ENCODE results near the gene INVS. TPM values are rescaled to one million over a fixed set of nuclear protein-coding genes. Genes with fewer than 3 reads are reported as not detected.

The INVS gene, protein sequence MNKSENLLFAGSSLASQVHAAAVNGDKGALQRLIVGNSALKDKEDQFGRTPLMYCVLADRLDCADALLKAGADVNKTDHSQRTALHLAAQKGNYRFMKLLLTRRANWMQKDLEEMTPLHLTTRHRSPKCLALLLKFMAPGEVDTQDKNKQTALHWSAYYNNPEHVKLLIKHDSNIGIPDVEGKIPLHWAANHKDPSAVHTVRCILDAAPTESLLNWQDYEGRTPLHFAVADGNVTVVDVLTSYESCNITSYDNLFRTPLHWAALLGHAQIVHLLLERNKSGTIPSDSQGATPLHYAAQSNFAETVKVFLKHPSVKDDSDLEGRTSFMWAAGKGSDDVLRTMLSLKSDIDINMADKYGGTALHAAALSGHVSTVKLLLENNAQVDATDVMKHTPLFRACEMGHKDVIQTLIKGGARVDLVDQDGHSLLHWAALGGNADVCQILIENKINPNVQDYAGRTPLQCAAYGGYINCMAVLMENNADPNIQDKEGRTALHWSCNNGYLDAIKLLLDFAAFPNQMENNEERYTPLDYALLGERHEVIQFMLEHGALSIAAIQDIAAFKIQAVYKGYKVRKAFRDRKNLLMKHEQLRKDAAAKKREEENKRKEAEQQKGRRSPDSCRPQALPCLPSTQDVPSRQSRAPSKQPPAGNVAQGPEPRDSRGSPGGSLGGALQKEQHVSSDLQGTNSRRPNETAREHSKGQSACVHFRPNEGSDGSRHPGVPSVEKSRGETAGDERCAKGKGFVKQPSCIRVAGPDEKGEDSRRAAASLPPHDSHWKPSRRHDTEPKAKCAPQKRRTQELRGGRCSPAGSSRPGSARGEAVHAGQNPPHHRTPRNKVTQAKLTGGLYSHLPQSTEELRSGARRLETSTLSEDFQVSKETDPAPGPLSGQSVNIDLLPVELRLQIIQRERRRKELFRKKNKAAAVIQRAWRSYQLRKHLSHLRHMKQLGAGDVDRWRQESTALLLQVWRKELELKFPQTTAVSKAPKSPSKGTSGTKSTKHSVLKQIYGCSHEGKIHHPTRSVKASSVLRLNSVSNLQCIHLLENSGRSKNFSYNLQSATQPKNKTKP
- total RNA-seq = 10 to 100 TPM in 1 of 4 donors, 1 to 10 TPM in 3; 5.5 to 13.9 (median 6.7) TPM

DNA sequence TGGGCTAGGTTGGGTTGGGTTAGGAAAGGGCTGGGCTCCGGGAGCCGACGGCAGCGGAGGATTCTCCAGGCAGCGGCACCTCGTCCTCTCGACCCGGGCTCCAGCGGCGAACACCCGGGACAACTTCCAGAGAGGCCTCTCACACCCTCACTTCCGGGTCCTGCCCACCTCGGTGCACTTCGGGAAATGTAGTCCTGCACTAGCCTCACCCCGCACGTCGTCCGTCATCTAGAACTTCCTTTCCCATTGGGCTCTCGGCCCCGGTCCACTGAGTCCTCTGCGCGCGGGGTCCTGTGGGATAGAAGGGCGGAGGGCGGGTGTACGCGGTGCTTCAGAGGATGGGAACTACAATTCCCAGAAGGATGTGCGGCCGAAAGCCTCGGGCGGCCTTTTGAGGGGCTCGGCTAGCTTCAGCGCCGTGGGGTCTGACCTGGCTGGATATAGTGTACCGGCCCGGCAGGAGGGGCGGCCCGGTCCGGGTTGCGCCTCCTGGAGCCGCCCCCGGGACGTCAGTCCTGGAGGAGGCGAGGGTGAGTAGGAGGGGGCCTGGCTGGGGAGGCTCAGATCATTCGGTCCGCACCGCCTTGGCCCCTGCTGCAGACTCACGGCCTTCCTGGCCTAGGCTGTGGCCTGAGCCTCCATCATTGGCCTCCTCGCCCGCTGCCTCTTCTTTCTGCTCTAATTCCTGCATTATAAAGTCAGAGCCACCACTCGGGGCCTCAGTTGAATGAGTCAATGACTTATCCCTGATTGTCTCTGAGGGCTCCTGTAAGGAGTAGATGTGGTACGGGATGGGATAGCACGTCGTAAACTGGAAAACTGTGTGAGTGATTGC lies at the start of gene INVS, which contains the start of gene ERP44:
INVS (plus strand) TSS at position 357 of the 835 bp plus-strand sequence. CDS start 5,279 bp downstream, outside the sequence.
ERP44 (minus strand) TSS at position 114 of the 835 bp plus-strand sequence. CDS start 160 bp downstream, outside the sequence.
- in situ Hi-C loops (cut with MboI; ENCODE audit: low sequenced_read_pairs in 4 of 4) = no loop called here
- intact Hi-C loops (cut with DNase I; ENCODE audit: low total_unique reads) = loop anchor here (1.0 to 5.0 kb wide), 6 partner anchors 12 to 877 kb away; partner anchors contain the start of genes ALG2, NR4A3, SEC61B and TEX10

DNA sequence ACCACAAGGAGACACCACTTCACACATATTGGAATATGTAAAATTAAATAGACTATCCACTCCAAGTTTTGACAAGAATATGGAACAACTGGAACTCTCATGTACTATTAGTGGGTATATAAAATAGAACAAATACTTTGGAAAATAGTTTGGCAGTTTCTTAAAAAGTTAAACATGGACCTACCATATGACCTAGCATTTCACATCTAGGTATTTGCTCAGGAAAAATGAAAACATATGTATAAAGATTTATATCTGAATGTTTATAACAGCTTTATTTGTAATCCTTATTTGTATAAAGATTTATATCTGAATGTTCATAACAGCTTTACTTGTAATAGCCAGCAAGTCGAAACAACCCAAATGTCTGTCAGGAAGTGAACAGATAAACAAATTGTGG lies 49.5 kb upstream of the INVS start:
- H3K27ac ChIP-seq = no peak overlapping the region
- ATAC-seq (no peak), DNase-seq (no peak)
- H3K4me1 ChIP-seq = no peaks in the 10 kb centered on the region
- in situ Hi-C loops (cut with MboI; ENCODE audit: low sequenced_read_pairs in 4 of 4) = loop anchor here in 1 of 4 donors (25.0 kb wide), 1 partner anchor 163 kb away; no protein-coding TSS in a partner anchor
- TF ChIP-seq POLR2A (IDR thresholded peaks at IDR 0.05) = no peak
- TF ChIP-seq, protein P1, sequence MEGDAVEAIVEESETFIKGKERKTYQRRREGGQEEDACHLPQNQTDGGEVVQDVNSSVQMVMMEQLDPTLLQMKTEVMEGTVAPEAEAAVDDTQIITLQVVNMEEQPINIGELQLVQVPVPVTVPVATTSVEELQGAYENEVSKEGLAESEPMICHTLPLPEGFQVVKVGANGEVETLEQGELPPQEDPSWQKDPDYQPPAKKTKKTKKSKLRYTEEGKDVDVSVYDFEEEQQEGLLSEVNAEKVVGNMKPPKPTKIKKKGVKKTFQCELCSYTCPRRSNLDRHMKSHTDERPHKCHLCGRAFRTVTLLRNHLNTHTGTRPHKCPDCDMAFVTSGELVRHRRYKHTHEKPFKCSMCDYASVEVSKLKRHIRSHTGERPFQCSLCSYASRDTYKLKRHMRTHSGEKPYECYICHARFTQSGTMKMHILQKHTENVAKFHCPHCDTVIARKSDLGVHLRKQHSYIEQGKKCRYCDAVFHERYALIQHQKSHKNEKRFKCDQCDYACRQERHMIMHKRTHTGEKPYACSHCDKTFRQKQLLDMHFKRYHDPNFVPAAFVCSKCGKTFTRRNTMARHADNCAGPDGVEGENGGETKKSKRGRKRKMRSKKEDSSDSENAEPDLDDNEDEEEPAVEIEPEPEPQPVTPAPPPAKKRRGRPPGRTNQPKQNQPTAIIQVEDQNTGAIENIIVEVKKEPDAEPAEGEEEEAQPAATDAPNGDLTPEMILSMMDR (IDR thresholded peaks at IDR 0.05 in 4 of 5, conservative IDR thresholded peaks at IDR 0.05 in 1 of 5) = no peak
- no peaks in the 10 kb centered on the region for H3K27me3 ChIP-seq
- intact Hi-C loops (cut with DNase I; ENCODE audit: low total_unique reads) = no loop called here
- H3K9me3 ChIP-seq = no peaks in the 10 kb centered on the region
- peaks cover 0 to 10% of the 10 kb centered on the region in 2 donors for H3K36me3 ChIP-seq
- no peak overlapping the region for H3K4me3 ChIP-seq

More for the DNA sequence above, at the start of gene INVS, which contains the start of gene ERP44:
- DNase-seq (peak; percentile 99 to 100), ATAC-seq (peak; percentile 95)
- H3K27me3 ChIP-seq = no peaks in the 10 kb centered on the region
- H3K4me1 ChIP-seq = peaks cover 31 to 38% of the 10 kb centered on the region in 2 donors
- TF ChIP-seq POLR2A (IDR thresholded peaks at IDR 0.05) = peak; percentile 92 to 94
- TF ChIP-seq, protein P1 (IDR thresholded peaks at IDR 0.05 in 4 of 5, conservative IDR thresholded peaks at IDR 0.05 in 1 of 5) = no peak
- H3K36me3 ChIP-seq = peaks cover 0 to 4% of the 10 kb centered on the region in 2 donors
- peak within 1 kb of the TSS; percentile 87 to 98 (median 98) for H3K4me3 ChIP-seq
- H3K9me3 ChIP-seq = no peaks in the 10 kb centered on the region
- peak within 1 kb of the TSS; percentile 90 to 99 (median 95) for H3K27ac ChIP-seq

DNA sequence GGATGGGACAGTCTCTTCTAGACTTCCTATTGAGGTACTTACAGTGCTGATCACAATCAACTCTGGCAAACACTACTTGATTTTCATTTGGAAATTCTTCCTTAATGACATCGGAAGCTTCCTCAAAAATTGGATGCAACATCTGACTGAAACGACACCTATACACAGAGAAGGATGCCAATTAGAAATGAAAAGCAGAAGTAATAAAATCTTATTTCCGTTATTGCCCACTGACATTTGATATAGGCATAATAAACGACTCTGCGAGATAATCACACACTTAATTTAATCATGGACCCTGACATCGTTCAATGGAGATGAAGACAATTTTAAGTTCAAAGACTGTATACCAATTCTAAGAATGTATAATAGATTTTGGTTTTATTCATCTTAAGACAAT lies 46.7 kb upstream of the INVS start:
- in situ Hi-C loops (cut with MboI; ENCODE audit: low sequenced_read_pairs in 4 of 4) = no loop called here
- Histone ChIP-seq H3K9me3 (no peaks in the 10 kb centered on the region), H3K27ac (no peak overlapping the region), H3K4me3 (no peak overlapping the region), H3K27me3 (no peaks in the 10 kb centered on the region), H3K36me3 (peaks cover 0 to 10% of the 10 kb centered on the region in 2 donors), H3K4me1 (no peaks in the 10 kb centered on the region)
- no peak for TF ChIP-seq POLR2A (IDR thresholded peaks at IDR 0.05)
- TF ChIP-seq, protein P1 (IDR thresholded peaks at IDR 0.05 in 4 of 5, conservative IDR thresholded peaks at IDR 0.05 in 1 of 5) = no peak
- intact Hi-C loops (cut with DNase I; ENCODE audit: low total_unique reads) = no loop called here
- DNase-seq = no peak
- no peak for ATAC-seq

DNA sequence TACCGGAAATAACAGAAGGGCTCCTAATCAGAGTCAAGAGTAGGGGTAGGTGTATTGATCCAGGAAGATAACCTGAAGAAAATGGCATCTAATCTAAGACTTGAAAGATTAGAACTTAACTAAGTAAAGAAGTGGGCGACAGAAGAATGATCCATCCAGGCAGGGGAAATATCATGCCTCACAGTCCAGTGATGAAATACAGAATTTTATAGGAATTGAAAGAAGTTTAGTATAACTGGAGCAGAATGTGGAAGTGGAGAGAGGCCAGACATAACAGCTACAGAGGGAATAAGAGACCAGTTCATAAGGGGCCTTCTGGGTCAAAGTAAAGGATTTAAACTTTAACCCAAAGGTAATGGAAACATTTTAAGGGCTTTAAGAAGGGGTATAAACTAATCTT lies 42.5 kb upstream of the INVS start:
- H3K36me3 ChIP-seq = peaks cover 0 to 11% of the 10 kb centered on the region in 2 donors
- TF ChIP-seq, protein P1 (IDR thresholded peaks at IDR 0.05 in 4 of 5, conservative IDR thresholded peaks at IDR 0.05 in 1 of 5) = no peak
- TF ChIP-seq POLR2A (IDR thresholded peaks at IDR 0.05) = no peak
- in situ Hi-C loops (cut with MboI; ENCODE audit: low sequenced_read_pairs in 4 of 4) = no loop called here

More for the DNA sequence above, 42.5 kb upstream of the INVS start:
- ATAC-seq (no peak), DNase-seq (no peak)
- Histone ChIP-seq H3K27ac (no peak overlapping the region), H3K4me3 (no peak overlapping the region), H3K9me3 (no peaks in the 10 kb centered on the region), H3K4me1 (no peaks in the 10 kb centered on the region), H3K27me3 (no peaks in the 10 kb centered on the region)
- intact Hi-C loops (cut with DNase I; ENCODE audit: low total_unique reads) = no loop called here
